LNCAP (cell line): ENCODE results near the gene PYGB.

Experiments
- TF ChIP-seq, protein P1 (sequence below): fragments of 450-650 bp; IDR thresholded peaks from 2 replicates; pipeline ENCODE4 v1.5.1; 2017; ENCODE audit warnings: mild to moderate bottlenecking

The PYGB gene

DNA sequence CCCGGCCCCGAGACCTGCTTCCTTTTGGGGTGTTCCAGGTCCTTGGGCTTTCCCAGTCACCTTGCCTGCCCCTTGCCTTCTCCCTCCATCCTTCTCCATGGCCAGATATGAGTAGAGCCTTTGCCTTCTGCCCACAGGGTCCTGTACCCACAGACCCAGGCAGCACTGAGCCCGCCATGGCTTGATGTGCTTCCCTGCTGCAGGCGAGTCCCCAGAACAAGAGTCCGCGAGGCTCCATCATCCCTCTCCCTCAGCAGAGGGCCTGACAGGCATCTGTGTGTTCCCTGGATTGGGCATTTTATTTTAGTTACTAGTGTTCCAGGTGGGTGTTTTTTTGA is 21.9 kb downstream of the PYGB start:
- TF ChIP-seq, protein P1, sequence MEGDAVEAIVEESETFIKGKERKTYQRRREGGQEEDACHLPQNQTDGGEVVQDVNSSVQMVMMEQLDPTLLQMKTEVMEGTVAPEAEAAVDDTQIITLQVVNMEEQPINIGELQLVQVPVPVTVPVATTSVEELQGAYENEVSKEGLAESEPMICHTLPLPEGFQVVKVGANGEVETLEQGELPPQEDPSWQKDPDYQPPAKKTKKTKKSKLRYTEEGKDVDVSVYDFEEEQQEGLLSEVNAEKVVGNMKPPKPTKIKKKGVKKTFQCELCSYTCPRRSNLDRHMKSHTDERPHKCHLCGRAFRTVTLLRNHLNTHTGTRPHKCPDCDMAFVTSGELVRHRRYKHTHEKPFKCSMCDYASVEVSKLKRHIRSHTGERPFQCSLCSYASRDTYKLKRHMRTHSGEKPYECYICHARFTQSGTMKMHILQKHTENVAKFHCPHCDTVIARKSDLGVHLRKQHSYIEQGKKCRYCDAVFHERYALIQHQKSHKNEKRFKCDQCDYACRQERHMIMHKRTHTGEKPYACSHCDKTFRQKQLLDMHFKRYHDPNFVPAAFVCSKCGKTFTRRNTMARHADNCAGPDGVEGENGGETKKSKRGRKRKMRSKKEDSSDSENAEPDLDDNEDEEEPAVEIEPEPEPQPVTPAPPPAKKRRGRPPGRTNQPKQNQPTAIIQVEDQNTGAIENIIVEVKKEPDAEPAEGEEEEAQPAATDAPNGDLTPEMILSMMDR: no peak

GRCh38 chr20:25270829-25271251 is 23.0 kb downstream of the PYGB start:
- TF ChIP-seq, protein P1: no peak

GRCh38 chr20:25271486-25272222 is 23.8 kb downstream of the PYGB start:
- TF ChIP-seq, protein P1: no peak

DNA sequence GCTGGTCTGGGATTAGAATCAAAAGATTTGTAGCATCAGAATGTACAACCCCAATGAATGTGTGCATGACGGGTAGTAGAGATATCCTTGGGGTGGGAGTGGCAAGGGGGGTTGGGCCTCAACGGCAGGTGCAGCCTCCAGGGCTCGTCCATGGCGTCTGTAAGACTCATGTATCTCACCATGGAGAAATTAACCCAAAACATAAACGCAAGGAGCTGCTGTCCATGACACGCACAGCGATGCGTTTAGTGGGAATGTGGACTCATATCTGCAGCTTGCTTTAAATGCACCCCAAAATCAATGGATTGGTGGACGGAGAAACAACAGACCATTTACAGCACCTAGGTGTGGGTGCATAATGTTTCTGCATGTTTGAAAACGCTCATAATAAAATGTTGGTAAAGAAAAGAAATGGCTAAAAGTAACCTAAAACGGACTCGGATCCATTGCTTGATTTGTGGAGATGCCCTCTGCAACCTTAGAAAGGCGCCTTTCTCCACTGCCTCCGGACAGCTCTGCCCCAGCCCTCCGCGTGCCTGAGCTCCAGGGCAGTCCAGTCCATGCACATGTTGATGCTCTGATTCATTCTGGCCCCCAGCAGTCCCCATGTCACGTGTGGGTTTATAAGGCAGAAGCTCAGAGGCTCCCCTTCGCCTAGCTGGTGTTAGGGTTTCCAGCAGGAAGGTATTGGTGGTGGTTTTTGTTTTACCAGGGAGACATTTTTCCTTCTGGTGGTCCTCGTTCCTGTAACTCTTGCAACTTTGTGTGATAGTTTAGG is 24.5 kb downstream of the PYGB start:
- TF ChIP-seq, protein P1: no peak

DNA sequence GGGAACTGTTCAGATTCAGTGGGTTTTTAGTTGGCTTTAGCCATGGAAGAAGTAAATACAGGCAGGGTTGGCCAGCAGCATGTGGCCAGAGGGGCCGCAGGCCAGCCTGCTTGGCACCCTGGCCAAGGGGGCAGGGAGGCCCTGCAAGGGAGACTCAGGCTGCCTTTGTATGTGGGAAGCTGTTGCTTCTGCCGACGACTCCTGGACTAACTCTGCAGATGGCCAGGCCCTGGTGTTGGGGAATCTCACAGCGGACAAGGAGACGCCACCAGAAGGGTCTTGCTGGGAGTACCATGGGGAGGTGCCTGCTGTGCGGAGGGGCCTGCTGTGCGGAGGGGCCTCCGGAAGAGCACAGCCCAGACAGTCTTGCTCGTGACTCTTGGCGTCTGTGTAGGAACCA is 25.2 kb downstream of the PYGB start:
- TF ChIP-seq, protein P1: no peak

DNA sequence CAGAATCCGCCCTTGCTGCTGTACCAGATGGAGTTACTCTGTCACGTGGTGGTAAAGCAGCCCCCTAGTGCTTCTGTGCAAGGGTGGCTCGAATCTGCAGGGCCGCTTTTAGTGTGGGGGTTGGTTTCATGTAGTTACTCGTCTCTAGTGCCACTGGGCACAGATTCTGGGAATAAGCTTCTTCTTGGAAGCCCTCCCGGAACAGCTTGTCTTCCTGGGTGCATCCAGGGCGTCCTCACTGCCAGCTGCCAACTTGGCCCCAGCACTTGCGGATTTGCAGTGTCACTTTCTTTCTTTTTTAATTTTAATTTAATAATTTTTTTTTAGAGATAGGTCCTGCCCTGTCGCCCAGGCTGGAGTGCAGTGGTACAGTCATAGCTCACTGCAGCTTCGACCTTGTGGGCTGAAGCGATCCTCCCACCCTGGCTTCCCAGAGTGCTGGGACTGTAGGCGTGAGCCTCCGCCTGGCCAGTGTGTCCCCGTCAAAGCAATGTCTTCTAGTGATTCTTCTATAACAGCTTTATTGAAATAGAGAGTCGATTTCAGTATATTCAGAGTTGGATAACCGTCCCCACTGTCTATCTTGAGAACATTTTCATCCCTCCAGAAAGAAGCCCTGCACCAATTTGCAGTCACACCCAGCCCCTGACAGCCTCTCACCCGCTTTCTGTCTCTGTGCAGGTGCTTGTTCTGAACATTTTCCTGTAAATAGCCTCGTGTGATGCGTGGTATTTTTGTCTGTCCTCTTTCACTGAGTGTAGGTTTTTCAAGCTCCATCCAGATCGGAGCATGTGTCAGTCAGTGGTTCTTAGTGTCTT is 25.9 kb downstream of the PYGB start:
- TF ChIP-seq, protein P1: no peak

GRCh38 chr20:25274481-25274880 is 26.6 kb downstream of the PYGB start:
- TF ChIP-seq, protein P1: no peak
